SH-SY5Y (cell line): ENCODE data around the gene TEX22.

ENCODE experiments used
- GATA2 ChIP-seq: IDR thresholded peaks from 2 replicates; pipeline ENCODE4 v1.6.1; 2011; ENCODE audit warnings: mild to moderate bottlenecking, low read depth, low read length
- GATA3 ChIP-seq: IDR thresholded peaks from 2 replicates; pipeline ENCODE4 v1.6.1; 2011; ENCODE audit warnings: low read depth, mild to moderate bottlenecking, low read length, moderate library complexity

GRCh38 chr14:105458010-105458409 is 59.7 kb downstream of the TEX22 start:
- TF ChIP-seq GATA3 (no peak), GATA2 (no peak)
